ENCODE measurements around the gene ADAM10.

The ADAM10 gene

DNA sequence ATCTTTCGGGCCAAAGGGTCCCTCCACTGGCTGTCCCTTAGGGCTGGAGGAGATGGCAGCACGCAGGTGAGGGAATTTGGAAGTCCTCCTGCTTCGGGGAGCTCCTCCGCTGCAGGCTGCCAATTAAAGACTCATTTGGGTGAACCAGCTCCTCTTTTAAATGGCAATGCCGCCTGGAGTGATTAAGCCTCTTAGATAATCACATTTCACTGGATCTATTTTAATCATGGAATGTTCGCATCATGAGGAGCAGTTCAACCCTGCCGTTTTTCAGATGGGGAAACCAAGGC, 199.8 kb downstream of the ADAM10 start:
- Histone ChIP-seq H3K4me3 (replicated peaks; ENCODE audit: insufficient read depth, low read length) (no peak overlapping the region), H3K27me3 (ENCODE audit: insufficient read depth, poor library complexity, severe bottlenecking) (no peaks in the 10 kb centered on the region), H3K27ac (replicated peaks) (no peak overlapping the region)
- no peak for DNase-seq (ENCODE audit: low read depth in 1 of 2, low spot score in 1 of 2)
- TF ChIP-seq GABPA (IDR thresholded peaks at IDR 0.05; ENCODE audit: low read depth) = no peak
- no peak for TF ChIP-seq POLR2AphosphoS5 (IDR thresholded peaks at IDR 0.05; ENCODE audit: low read depth)
- TF ChIP-seq, protein P1, sequence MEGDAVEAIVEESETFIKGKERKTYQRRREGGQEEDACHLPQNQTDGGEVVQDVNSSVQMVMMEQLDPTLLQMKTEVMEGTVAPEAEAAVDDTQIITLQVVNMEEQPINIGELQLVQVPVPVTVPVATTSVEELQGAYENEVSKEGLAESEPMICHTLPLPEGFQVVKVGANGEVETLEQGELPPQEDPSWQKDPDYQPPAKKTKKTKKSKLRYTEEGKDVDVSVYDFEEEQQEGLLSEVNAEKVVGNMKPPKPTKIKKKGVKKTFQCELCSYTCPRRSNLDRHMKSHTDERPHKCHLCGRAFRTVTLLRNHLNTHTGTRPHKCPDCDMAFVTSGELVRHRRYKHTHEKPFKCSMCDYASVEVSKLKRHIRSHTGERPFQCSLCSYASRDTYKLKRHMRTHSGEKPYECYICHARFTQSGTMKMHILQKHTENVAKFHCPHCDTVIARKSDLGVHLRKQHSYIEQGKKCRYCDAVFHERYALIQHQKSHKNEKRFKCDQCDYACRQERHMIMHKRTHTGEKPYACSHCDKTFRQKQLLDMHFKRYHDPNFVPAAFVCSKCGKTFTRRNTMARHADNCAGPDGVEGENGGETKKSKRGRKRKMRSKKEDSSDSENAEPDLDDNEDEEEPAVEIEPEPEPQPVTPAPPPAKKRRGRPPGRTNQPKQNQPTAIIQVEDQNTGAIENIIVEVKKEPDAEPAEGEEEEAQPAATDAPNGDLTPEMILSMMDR (IDR thresholded peaks at IDR 0.05; ENCODE audit: insufficient read depth, low read length) = no peak
- no peak for TF ChIP-seq REST (IDR thresholded peaks at IDR 0.05; ENCODE audit: insufficient replicate concordance, low read depth)
- TF ChIP-seq SPI1 (IDR thresholded peaks at IDR 0.05; ENCODE audit: borderline replicate concordance, low read depth) = no peak

DNA sequence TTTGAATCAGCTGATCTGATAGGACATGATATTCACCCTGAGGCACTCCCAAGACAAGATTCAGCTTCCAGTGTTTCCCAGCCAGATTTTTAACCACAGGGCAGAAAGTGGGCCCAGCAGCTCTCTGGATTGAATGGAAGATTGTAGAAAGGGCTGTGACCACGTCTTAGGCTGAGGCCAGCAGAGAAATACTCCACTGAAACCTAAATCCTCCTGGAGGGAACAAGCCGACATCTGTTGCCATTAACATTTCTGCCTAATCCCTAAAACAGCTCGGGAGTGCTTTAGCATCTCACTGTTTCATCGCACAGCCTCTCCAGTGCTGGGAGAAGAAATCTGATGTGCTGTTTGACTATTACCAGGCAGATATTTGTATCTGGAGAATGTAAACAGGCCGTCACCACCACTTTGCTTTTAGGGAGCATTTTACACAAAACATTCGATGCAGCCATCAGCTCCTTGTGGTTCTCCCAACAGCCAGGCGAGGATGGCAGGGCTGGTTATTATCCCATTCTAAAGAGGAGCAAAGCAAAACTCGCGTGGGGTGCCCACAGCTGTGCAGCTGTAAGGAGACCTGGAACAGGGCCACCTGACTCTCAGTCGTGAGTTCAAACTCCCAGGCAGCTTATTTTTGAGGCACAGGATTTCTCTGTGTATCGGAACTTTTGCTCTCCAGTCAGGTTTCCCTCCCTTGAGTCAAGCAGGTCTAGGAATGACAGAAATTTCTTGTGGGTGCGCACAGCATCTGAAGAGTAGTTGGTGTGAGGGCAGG, 200.3 kb downstream of the ADAM10 start:
- no peak for TF ChIP-seq POLR2AphosphoS5 (IDR thresholded peaks at IDR 0.05; ENCODE audit: low read depth)
- no peak for TF ChIP-seq GABPA (IDR thresholded peaks at IDR 0.05; ENCODE audit: low read depth)
- TF ChIP-seq, protein P1 (IDR thresholded peaks at IDR 0.05; ENCODE audit: insufficient read depth, low read length) = no peak
- no peak for TF ChIP-seq REST (IDR thresholded peaks at IDR 0.05; ENCODE audit: insufficient replicate concordance, low read depth)
- TF ChIP-seq SPI1 (IDR thresholded peaks at IDR 0.05; ENCODE audit: borderline replicate concordance, low read depth) = no peak
- no peaks in the 10 kb centered on the region for H3K27me3 ChIP-seq (ENCODE audit: insufficient read depth, poor library complexity, severe bottlenecking)
- DNase-seq (ENCODE audit: low read depth in 1 of 2, low spot score in 1 of 2) = no peak
- H3K4me3 ChIP-seq (replicated peaks; ENCODE audit: insufficient read depth, low read length) = no peak overlapping the region
- H3K27ac ChIP-seq (replicated peaks) = no peak overlapping the region

DNA sequence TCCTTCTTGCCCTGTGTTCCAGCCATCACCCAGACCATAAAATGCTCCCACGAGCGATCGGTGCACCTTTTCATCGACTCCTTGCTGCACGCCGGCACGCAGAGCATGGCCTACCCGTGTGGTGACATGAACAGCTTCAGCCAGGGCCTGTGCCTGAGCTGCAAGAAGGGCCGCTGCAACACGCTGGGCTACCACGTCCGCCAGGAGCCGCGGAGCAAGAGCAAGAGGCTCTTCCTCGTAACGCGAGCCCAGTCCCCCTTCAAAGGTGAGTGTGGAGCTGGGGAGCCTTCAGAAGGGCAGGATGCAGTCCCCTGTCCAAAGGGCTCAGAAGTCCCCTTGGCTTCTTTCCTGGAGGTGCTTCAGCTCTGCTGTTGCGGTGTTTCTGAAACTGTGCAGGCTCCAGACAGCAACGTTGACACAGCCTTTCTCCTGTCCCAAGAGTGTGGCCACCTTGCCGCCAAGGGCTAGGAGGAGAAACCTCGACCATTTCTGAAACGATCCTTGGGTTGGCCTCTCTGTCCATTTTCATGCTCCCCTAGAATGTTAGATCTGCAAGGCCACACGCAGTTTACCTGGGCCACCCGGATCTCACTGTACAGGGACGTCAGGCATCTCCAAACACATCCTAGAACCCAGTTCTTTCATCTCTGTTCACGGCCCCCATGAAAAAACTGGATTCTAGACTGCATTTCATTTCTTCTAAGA, 201.0 kb downstream of the ADAM10 start:
- TF ChIP-seq POLR2AphosphoS5 (IDR thresholded peaks at IDR 0.05; ENCODE audit: low read depth) (no peak), REST (IDR thresholded peaks at IDR 0.05; ENCODE audit: insufficient replicate concordance, low read depth) (no peak), SPI1 (IDR thresholded peaks at IDR 0.05; ENCODE audit: borderline replicate concordance, low read depth) (no peak), GABPA (IDR thresholded peaks at IDR 0.05; ENCODE audit: low read depth) (no peak)
- TF ChIP-seq, protein P1 (IDR thresholded peaks at IDR 0.05; ENCODE audit: insufficient read depth, low read length) = no peak
- no peak for DNase-seq (ENCODE audit: low read depth in 1 of 2, low spot score in 1 of 2)
- Histone ChIP-seq H3K4me3 (replicated peaks; ENCODE audit: insufficient read depth, low read length) (no peak overlapping the region), H3K27me3 (ENCODE audit: insufficient read depth, poor library complexity, severe bottlenecking) (no peaks in the 10 kb centered on the region), H3K27ac (replicated peaks) (no peak overlapping the region)

Data from HL-60 (cell line).